ENCODE data around the gene GGCX. TPM values are rescaled to one million over a fixed set of nuclear protein-coding genes. Genes with fewer than 3 reads are reported as not detected.

GGCX gene
- total RNA-seq, 1 donor from 2014 or later: 145 TPM

DNA sequence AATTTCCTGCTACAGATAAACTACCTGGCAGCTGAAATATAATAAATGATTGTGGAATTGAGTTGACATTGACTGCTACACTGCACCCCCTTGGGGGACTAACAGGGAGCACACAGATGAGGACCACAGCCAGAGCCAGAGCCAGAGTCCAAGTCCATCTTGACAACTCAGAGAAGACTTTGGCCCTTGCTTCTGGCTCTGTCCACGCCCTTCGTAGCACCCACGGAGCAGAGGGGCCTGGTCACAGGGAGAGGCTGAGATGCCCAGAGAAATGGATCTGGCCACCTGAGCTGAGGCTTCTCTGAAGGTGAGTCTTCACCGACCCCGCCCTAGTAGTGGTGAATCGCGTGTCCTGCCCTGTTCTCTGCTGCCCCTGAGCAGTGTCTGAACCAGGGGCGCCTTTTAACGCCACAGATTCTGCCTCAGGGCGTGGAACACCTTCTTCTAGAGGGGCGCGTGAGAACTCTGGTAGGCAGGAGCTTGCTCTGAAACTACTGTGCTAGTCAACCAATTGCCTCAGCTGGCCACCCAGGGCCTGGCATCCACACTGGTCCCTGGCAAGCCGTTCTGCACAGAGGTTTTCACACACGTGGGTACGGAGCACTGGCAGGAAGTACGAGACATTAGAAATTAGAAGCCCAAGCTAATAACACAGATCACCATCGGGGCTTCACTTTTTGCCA is 58.0 kb downstream of the GGCX start:
- no peaks in the 10 kb centered on the region for H3K9me3 Mint-ChIP-seq (ENCODE audit: unreplicated experiment)
- H3K27ac Mint-ChIP-seq (ENCODE audit: unreplicated experiment): no peak overlapping the region
- no peak overlapping the region for H3K4me3 Mint-ChIP-seq (ENCODE audit: unreplicated experiment)
- TF ChIP-seq, protein P1, sequence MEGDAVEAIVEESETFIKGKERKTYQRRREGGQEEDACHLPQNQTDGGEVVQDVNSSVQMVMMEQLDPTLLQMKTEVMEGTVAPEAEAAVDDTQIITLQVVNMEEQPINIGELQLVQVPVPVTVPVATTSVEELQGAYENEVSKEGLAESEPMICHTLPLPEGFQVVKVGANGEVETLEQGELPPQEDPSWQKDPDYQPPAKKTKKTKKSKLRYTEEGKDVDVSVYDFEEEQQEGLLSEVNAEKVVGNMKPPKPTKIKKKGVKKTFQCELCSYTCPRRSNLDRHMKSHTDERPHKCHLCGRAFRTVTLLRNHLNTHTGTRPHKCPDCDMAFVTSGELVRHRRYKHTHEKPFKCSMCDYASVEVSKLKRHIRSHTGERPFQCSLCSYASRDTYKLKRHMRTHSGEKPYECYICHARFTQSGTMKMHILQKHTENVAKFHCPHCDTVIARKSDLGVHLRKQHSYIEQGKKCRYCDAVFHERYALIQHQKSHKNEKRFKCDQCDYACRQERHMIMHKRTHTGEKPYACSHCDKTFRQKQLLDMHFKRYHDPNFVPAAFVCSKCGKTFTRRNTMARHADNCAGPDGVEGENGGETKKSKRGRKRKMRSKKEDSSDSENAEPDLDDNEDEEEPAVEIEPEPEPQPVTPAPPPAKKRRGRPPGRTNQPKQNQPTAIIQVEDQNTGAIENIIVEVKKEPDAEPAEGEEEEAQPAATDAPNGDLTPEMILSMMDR (IDR thresholded peaks at IDR 0.05; ENCODE audit: unreplicated experiment): no peak
- peaks cover 4% of the 10 kb centered on the region for H3K4me1 Mint-ChIP-seq (ENCODE audit: unreplicated experiment)
- no peak for DNase-seq (ENCODE audit: low spot score)
- H3K27me3 Mint-ChIP-seq (ENCODE audit: unreplicated experiment): peaks cover 6% of the 10 kb centered on the region
- H3K36me3 Mint-ChIP-seq (ENCODE audit: low read depth, unreplicated experiment): no peaks in the 10 kb centered on the region

DNA sequence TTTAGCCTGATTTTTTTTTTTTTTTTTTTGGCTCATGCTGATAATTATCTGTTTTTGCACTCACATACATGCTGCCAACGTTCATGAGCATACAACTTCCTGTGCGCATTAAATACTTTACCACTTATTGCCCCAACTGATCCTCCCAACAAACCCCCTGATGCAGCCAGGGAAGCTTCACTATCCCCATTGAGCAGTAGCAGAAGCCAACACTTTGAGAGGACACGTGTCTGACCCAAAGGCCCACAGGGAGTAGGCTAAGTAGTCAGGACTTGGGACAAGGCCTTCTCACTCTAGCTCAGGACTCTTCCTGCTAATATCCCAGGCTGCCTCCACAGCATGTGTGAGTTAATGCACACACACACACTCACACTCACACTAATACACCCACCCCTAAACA is 58.6 kb downstream of the GGCX start:
- no peak overlapping the region for H3K4me3 Mint-ChIP-seq (ENCODE audit: unreplicated experiment)
- peaks cover 6% of the 10 kb centered on the region for H3K27me3 Mint-ChIP-seq (ENCODE audit: unreplicated experiment)
- TF ChIP-seq, protein P1 (IDR thresholded peaks at IDR 0.05; ENCODE audit: unreplicated experiment): no peak
- H3K9me3 Mint-ChIP-seq (ENCODE audit: unreplicated experiment): no peaks in the 10 kb centered on the region
- peaks cover 4% of the 10 kb centered on the region for H3K4me1 Mint-ChIP-seq (ENCODE audit: unreplicated experiment)
- no peaks in the 10 kb centered on the region for H3K36me3 Mint-ChIP-seq (ENCODE audit: low read depth, unreplicated experiment)
- no peak for DNase-seq (ENCODE audit: low spot score)
- H3K27ac Mint-ChIP-seq (ENCODE audit: unreplicated experiment): no peak overlapping the region

DNA sequence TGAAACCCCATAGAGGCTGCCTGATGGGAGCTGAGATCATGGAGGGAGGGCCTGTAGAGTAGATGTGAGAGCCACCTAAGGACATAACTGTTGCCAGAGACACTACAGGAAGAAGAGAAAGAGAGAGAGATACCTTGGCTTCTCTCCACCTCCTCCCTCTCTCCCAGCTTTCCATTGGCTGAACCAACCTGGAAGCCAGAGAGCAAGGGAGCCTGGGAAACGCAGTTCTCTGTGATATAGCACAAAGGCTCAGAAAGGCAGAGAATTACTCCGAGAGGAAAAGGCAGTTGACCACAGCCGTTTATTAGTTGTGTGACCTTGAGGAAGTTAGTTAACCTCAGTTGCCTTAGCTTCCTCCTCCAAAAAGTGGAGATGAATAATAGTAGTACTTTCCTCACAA is 60.0 kb downstream of the GGCX start:
- TF ChIP-seq, protein P1 (IDR thresholded peaks at IDR 0.05; ENCODE audit: unreplicated experiment): no peak
- Mint-ChIP-seq H3K4me1 (ENCODE audit: unreplicated experiment) (peaks cover 4% of the 10 kb centered on the region), H3K27ac (ENCODE audit: unreplicated experiment) (no peak overlapping the region), H3K36me3 (ENCODE audit: low read depth, unreplicated experiment) (no peaks in the 10 kb centered on the region), H3K27me3 (ENCODE audit: unreplicated experiment) (peaks cover 6% of the 10 kb centered on the region), H3K9me3 (ENCODE audit: unreplicated experiment) (no peaks in the 10 kb centered on the region), H3K4me3 (ENCODE audit: unreplicated experiment) (no peak overlapping the region)
- no peak for DNase-seq (ENCODE audit: low spot score)

DNA sequence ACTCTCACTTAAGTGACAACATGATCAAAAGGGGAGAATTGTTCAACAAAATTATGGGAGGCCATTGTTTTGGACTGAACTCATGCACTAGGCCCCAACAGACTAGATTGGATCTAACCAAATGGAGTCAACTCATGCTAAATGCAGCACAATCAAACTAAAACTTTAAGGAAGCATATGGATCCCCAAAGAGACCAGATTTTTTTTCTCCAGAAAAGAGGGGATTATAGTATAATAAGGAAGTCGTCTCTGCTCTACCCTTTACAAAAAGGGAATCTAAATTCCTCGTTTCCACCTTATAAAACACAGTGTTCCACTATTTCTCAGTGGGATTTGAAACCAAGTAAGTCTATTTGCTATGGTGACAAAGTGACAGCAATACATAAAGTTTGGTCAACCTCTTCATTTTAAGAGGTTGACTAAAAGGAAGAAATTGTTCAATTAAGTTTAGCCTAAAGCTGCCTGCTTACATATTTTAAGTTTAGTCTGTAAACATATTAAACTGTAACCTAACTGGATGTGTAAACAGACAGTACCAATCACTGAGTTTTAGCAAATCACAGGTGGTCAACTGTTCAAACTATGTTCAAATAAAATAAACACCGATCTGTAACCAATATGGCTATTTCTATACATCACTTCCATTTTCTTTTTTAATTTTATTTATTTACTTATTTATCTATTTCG is 63.2 kb downstream of the GGCX start:
- peaks cover 2% of the 10 kb centered on the region for H3K27me3 Mint-ChIP-seq (ENCODE audit: unreplicated experiment)
- H3K27ac Mint-ChIP-seq (ENCODE audit: unreplicated experiment): no peak overlapping the region
- no peak for DNase-seq (ENCODE audit: low spot score)
- H3K4me1 Mint-ChIP-seq (ENCODE audit: unreplicated experiment): no peaks in the 10 kb centered on the region
- no peak overlapping the region for H3K4me3 Mint-ChIP-seq (ENCODE audit: unreplicated experiment)
- H3K36me3 Mint-ChIP-seq (ENCODE audit: low read depth, unreplicated experiment): no peaks in the 10 kb centered on the region
- H3K9me3 Mint-ChIP-seq (ENCODE audit: unreplicated experiment): no peaks in the 10 kb centered on the region
- TF ChIP-seq, protein P1 (IDR thresholded peaks at IDR 0.05; ENCODE audit: unreplicated experiment): no peak

DNA sequence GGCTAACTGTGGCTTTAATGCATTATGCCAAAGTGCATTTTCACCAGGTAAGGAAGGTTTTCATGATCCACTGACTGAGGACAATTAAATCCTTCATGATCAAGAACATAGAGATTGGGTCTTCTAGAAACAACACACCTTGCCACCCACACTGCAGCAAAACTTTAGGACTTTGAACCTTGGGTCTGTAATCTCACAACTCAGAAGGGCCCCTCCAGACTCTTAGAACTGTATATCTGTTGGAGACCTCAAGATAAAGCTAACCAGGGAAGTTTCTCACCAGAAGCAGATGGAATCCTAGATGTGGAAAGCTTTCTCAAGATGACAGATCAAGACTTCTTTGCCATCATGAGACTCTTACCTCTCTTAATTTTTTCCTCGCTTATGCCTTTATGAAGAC is 64.9 kb downstream of the GGCX start:
- Mint-ChIP-seq H3K9me3 (ENCODE audit: unreplicated experiment) (no peaks in the 10 kb centered on the region), H3K27ac (ENCODE audit: unreplicated experiment) (no peak overlapping the region), H3K27me3 (ENCODE audit: unreplicated experiment) (peaks cover 2% of the 10 kb centered on the region), H3K36me3 (ENCODE audit: low read depth, unreplicated experiment) (no peaks in the 10 kb centered on the region), H3K4me1 (ENCODE audit: unreplicated experiment) (no peaks in the 10 kb centered on the region), H3K4me3 (ENCODE audit: unreplicated experiment) (no peak overlapping the region)
- TF ChIP-seq, protein P1 (IDR thresholded peaks at IDR 0.05; ENCODE audit: unreplicated experiment): no peak
- no peak for DNase-seq (ENCODE audit: low spot score)
